Measurements from ENCODE around the gene ADGRA1.

- no peak for TF ChIP-seq CTCF (IDR thresholded peaks at IDR 0.05)
- TF ChIP-seq POLR2A (IDR thresholded peaks at IDR 0.05) = no peak
Observed at GRCh38 chr10:133167693-133168616, 80.2 kb downstream of the ADGRA1 start.

Measured in sigmoid colon (tissue), 3 donors.